Measurements from ENCODE around the gene TBX2.

The TBX2 gene

GRCh38 chr17:61449707-61450640 lies 50.3 kb downstream of the TBX2 start:
- DNase-seq: no peak
- Histone ChIP-seq H3K36me3 (replicated peaks) (no peaks in the 10 kb centered on the region), H3K27ac (no peak overlapping the region), H3K27me3 (replicated peaks) (peaks cover 42% of the 10 kb centered on the region), H3K4me3 (ENCODE audit: low read depth, low read length) (no peak overlapping the region)
- no peak for TF ChIP-seq CTCF (IDR thresholded peaks at IDR 0.05; ENCODE audit: low read depth, low read length, missing control alignments)
- in situ Hi-C loops (cut with HindIII; ENCODE audit: low pct_ligation_motif_present, low sequenced_read_pairs): no loop called here

- no peak for DNase-seq
- H3K27ac ChIP-seq: no peak overlapping the region
- in situ Hi-C loops (cut with HindIII; ENCODE audit: low pct_ligation_motif_present, low sequenced_read_pairs): no loop called here
- TF ChIP-seq CTCF (IDR thresholded peaks at IDR 0.05; ENCODE audit: low read depth, low read length, missing control alignments): peak; percentile 29
- no peak overlapping the region for H3K4me3 ChIP-seq (ENCODE audit: low read depth, low read length)
- H3K27me3 ChIP-seq (replicated peaks): peaks cover 51% of the 10 kb centered on the region
- H3K36me3 ChIP-seq (replicated peaks): no peaks in the 10 kb centered on the region
Observed at GRCh38 chr17:61450641-61451537, 51.2 kb downstream of the TBX2 start.

- TF ChIP-seq CTCF (IDR thresholded peaks at IDR 0.05; ENCODE audit: low read depth, low read length, missing control alignments): no peak
- H3K27me3 ChIP-seq (replicated peaks): peaks cover 60% of the 10 kb centered on the region
- in situ Hi-C loops (cut with HindIII; ENCODE audit: low pct_ligation_motif_present, low sequenced_read_pairs): no loop called here
- no peaks in the 10 kb centered on the region for H3K36me3 ChIP-seq (replicated peaks)
- H3K4me3 ChIP-seq (ENCODE audit: low read depth, low read length): peak overlapping the region; percentile 22
- no peak for DNase-seq
- no peak overlapping the region for H3K27ac ChIP-seq
Observed at GRCh38 chr17:61451538-61452300, 52.1 kb downstream of the TBX2 start.

- DNase-seq: no peak
- Histone ChIP-seq H3K4me3 (ENCODE audit: low read depth, low read length) (peak within 1 kb of the TSS; percentile 22), H3K27me3 (replicated peaks) (peaks cover 68% of the 10 kb centered on the region), H3K36me3 (replicated peaks) (no peaks in the 10 kb centered on the region), H3K27ac (no peak within 1 kb of the TSS)
- TF ChIP-seq CTCF (IDR thresholded peaks at IDR 0.05; ENCODE audit: low read depth, low read length, missing control alignments): no peak
- in situ Hi-C loops (cut with HindIII; ENCODE audit: low pct_ligation_motif_present, low sequenced_read_pairs): no loop called here
Observed at GRCh38 chr17:61452301-61453290, 53.0 kb downstream of the TBX2 start, which contains the start of gene TBX4. TBX4 (plus strand) TSS chr17:61452422; CDS start chr17:61456491, 4,069 bp downstream.
